Stimulated activated CD8-positive, alpha-beta memory T cell treated with anti-CD3 and anti-CD28 coated beads, Interleukin-4, amount 100 ng/mL, for 48 hours (primary cell): Measurements from ENCODE around the gene FANCC.
"Not testable (repeated sequence)": the region's sequence is repeated elsewhere in the genome, so short reads cannot be mapped to it uniquely, and the experiment has no call there.

Source experiments
- DNase-seq: peaks from one replicate; pipeline ENCODE4 v3.0.0-alpha.2; 2020

FANCC gene

DNA sequence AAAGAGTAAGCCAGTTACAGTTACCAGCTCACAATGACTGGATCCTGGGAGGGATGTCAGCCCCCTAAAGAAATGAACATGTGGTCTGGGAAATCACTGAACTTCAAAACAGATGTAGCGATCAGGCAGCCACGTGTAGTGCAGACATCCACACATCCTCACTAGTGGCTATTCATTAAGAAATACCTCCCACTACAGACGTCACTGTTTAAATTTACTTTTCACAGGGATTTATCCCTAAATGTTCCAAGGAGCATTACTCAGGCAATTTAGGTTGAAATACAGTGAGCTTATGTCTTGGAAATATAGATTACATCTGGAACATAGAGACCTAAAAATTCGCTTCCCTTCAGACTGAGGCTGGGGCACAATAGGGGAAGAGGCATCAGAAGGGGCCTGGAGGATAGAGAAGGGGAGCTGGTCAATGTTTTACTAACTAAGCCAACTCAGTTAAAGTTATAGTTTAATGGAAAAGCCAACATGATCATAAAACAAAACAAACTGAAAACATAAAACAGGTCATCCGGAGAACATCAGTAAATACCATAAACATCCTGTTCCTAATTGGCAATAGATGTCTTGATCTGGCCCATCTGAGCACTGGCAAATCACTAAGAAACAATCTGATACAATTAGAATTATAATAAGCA lies 92.3 kb downstream of the FANCC start:
- no peak for DNase-seq

- DNase-seq = no peak
Observed at GRCh38 chr9:95224376-95225019, 93.0 kb downstream of the FANCC start.

DNA sequence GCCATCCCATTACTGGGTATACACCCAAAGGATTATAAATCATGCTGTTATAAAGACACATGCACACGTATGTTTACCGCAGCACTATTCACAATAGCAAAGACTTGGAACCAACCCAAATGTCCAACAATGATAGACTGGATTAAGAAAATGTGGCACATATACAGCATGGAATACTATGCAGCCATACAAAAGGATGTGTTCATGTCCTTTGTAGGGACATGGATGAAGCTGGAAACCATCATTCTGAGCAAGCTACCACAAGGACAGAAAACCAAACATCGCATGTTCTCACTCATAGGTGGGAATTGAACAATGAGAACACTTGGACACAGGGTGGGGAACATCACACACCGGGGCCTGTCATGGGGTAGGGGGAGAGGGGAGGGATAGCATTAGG lies 97.2 kb downstream of the FANCC start:
- not testable (repeated sequence) for DNase-seq

DNA sequence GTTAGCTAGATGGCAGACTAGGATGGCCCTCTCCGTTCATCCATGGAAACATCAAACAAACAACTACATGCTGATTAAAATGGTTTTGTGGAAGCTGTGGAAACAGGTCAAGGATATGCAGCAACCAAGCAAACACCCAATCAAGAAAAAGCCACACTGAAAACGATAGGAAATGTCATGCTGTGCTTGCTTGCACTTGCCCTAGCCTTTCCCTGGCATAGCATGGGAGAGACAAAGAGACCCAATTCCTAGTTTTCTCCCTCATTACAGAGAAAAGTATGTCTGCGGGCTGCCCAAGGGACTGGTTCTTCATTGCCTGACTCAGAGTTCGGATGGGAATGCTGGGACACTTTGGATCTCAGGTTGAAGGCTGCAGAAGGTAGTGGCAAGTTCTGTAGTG lies 98.7 kb downstream of the FANCC start:
- DNase-seq = no peak

GRCh38 chr9:95217936-95218335 lies 99.6 kb downstream of the FANCC start:
- DNase-seq = no peak

- no peak for DNase-seq
Observed at GRCh38 chr9:95215336-95215898, 102.1 kb downstream of the FANCC start.

GRCh38 chr9:95213117-95213516 lies 104.4 kb downstream of the FANCC start:
- DNase-seq = no peak

GRCh38 chr9:95211028-95211427 lies 106.5 kb downstream of the FANCC start:
- DNase-seq = no peak

DNA sequence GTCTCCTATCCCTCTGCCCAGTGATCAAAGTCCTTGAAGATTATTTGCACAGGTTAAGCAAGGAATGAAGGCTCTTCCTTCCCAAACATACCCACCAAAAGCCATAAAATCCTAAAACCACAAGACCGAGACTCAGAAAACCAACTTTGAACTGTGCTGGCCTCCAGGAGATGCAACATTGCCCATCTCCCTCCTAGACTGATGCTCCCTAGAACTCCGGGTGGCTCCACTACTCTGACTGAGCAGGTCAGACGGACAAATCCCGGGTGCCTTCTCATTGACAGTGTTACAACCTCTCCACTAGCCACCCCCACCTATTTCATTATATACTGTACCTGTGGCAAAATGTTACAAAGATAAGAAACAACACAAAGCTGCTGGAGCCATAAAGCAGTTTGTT lies 110.1 kb downstream of the FANCC start:
- DNase-seq = no peak

DNA sequence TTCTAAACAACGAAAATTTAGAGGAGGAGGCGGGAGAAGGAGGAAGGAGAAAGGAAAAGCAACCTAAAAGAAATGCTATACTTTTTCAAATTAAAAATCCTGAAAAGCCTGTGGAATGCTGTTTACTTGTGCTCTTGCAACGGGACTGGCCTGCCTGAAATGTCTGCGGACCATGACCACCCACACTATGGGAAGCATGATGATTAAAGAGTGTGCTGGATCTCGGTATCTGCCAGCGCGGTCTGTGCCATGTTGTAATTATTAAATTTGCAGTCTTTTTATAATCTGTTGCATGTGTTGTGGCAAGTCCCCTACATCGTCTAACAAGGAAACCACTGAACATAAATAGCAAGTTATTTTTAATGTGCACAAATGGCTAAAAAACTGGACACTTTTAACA lies 111.4 kb downstream of the FANCC start:
- DNase-seq = no peak

GRCh38 chr9:95204710-95205109 lies 112.8 kb downstream of the FANCC start:
- DNase-seq = no peak

DNA sequence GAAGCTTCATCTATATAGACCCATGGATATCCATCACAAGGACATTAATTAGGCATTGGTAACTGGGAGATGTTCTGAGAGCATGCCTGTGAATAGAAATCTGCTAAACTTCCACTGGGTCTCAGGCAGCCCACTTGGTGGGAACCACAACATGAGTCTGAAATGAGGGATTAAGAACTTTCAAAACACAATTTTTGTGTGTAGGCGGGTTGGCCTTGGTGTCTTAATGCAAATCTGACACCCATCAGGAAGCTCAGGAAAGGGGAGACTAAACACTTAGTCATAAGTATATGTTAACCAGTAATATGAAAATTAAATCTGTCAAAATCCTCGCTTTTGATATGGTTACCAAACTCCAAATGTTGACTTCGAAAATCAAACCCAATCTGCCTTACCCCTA lies 113.2 kb downstream of the FANCC start:
- DNase-seq = no peak

DNA sequence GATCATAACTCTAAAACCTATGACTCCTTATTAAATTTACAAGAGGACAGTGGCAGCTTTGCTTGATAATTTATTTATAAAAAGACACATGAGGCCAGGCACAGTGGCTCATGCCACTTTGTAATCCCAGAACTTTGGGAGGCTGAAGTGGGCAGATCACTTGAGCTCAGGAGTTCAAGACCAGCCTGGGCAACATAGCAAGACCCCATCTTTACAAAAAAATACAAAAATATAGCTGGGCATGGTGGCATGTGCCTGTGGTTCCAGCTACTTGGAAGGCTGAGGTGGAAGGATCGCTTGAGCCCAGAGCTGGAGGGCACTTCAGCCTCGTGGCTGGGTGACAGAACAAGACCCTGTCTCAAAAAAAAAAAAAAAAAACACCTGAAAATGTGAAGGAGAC lies 114.5 kb downstream of the FANCC start:
- not testable (repeated sequence) for DNase-seq

GRCh38 chr9:95202076-95202681 lies 115.3 kb downstream of the FANCC start:
- DNase-seq = no peak

- no peak for DNase-seq
Observed at GRCh38 chr9:95201206-95201605, 116.3 kb downstream of the FANCC start.

- no peak for DNase-seq
Observed at GRCh38 chr9:95197692-95198271, 119.7 kb downstream of the FANCC start.

DNA sequence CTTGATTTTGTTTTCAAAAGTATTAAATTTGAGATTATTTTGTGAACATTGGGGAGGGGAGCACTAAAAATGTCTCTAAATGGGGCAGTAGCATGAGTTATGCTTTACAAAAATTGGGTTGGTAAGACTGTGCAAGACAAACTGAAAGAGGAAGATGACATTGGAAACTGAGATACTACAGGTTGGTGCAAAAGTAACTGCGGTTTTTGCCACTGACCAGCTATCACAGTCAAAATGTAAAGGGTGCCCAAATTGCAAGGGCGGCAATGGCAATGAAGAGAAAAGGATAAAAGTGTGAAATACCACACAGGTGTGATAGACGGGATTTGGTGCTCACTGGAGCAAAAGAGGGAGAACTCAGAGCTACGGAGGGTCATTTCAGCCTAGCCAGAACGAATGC lies 124.0 kb downstream of the FANCC start:
- no peak for DNase-seq

GRCh38 chr9:95193067-95193466 lies 124.4 kb downstream of the FANCC start:
- DNase-seq = no peak

- DNase-seq = no peak
Observed at GRCh38 chr9:95192631-95193030, 124.9 kb downstream of the FANCC start.

GRCh38 chr9:95190413-95190812 lies 127.1 kb downstream of the FANCC start:
- no peak for DNase-seq

- DNase-seq = no peak
Observed at GRCh38 chr9:95189251-95190098, 128.0 kb downstream of the FANCC start.

GRCh38 chr9:95188459-95188858 lies 129.1 kb downstream of the FANCC start:
- no peak for DNase-seq

- DNase-seq = no peak
Observed at GRCh38 chr9:95185956-95186355, 131.6 kb downstream of the FANCC start.
